Colon (tissue), 2 donors: ENCODE measurements around the gene RRP8.

Experiments
- FAIRE-seq: peaks from 2 replicates; lab custom pipeline; 2012; peaks lifted over from hg19 to GRCh38; lab: Jason Lieb, UNC
- donor health status: control.
- donor health status: control.

Gene RRP8

DNA sequence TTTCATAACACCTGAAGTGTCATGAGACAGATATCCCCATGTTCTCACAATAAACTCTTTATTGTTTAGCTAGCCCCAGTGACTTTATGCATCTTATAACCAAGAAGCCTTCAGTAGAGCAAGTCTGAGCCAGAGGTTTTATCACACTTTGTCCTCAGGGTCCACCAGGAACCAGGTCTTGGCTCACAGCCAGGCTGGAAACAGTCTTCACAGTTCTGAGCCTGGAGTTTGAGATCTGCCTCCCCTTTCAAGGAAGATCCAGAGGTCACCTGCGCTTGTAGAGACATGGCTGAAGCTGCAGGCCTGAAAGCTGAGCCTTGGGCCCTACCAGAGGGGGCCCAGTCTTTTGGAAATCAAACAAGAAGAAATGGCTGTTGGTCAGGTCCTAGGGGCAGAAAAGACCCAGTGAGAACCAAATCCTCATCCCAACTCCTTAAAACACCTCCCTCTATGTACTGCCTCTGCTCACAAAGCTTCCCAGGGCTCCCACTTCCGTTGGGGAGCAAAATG, 3.5 kb downstream of the RRP8 start:
- FAIRE-seq: no peak

DNA sequence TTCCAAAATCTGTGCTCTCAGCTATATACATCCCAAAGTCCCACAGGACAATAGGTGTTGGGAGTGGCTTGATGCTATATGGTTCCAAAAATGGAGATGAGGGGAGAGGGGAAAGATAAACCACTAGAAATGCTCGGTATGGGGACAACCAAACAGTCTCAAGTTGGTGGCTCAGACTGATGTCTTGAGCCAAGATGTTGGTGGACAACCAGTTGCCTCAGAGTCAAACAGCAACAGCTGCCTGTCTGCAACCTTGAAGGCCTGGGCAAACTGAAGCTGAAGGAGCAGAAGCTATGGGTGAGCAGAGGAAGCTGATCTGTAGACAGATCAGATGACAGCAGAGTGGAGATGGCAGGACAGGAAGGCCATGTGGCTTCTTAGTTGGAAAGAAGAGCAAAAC, 4.0 kb downstream of the RRP8 start:
- no peak for FAIRE-seq

DNA sequence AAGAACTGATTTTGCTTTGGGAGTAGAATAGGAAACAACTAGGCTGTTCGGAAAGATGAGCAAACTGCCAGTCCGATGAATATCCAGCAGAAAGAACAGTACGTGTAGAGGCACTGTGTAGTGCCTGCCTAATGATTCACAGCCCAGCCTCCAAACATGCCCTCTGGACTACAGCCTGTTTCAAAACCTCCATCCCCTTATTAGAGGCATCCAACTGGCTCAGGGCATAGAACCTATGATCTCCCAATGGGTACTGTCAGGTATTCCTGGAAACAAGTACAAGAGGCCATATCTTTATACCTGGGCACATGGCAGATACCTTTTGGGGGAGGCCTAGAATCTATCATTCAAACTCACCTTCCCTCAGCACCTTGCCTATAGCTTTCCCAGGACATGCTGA, 4.9 kb downstream of the RRP8 start:
- FAIRE-seq: no peak

DNA sequence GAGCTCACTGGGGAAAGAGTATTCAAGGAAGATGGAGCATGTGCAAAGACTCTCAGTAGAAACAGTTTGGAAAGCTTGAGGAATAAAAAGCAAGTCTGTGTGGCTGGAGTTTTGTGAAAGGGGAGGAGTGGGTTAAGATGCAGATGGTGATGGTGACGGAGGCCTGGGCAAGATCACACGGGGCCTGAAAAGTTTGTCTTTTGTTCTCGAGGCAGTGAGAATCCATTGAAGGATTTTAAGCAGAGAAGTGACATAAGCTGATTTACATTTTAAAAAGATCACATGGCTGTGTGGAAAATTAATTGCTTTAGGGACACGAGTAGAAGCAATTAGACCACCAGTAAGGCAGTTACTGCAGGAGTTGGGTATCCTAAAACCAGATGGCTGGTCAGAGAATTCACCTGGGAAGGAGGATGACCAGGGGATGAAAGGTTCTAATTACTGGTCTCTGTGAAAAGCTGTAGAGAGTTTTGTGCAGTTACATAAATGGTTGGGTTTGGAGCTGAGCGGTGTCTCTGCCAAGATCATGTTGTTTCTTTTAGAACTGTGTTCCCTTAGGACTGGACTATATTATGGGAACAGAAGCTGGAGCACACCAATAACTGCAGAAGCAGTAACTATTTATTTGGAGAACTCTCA, 7.1 kb downstream of the RRP8 start:
- no peak for FAIRE-seq

DNA sequence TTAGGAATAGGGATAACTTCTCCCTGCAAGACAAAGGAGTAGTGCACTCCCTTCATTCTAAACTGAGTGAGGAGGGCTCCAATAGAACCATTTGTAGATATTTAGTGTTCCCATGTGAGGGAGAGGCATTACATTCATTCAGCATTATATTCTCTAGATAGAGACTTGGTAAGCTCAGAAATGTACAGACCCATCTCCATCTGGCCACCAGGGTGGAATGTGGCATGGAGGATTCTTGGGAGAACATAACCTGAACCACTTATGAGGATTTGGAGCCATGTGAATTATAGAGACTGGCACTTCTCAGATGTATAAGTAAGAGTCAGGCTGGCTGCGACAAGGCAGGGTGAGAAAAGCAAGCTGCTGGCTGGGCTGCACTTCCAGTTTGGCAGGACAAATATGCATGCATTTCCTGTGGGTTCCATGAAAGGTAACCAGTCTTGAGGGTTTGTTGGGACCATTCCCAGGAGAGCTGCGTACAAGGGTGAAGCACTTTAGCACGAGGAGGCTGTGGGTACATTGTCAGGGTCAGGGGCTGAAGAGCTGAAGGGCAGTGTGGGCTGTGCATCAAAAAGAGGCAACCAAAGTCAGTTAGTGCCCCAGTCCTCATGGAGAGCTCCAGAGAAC, 9.2 kb downstream of the RRP8 start:
- FAIRE-seq: no peak

DNA sequence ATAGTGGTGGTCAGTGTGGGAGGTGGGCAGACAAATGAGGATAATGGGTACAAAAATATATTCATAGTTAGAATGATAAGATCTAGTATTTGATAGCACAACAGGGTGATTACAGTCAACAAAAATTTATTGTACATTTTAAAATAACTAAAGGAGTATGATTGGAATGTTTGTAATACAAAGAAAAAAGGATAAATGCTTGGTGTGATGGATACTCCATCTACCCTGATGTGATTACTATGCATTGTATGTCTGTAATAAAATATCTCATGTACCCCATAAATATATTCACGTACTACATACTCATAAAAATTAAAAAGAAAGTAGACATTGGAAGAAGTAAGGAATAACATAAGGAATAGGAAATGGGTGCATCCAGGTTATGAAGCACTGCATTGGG, 15.4 kb downstream of the RRP8 start:
- no peak for FAIRE-seq

DNA sequence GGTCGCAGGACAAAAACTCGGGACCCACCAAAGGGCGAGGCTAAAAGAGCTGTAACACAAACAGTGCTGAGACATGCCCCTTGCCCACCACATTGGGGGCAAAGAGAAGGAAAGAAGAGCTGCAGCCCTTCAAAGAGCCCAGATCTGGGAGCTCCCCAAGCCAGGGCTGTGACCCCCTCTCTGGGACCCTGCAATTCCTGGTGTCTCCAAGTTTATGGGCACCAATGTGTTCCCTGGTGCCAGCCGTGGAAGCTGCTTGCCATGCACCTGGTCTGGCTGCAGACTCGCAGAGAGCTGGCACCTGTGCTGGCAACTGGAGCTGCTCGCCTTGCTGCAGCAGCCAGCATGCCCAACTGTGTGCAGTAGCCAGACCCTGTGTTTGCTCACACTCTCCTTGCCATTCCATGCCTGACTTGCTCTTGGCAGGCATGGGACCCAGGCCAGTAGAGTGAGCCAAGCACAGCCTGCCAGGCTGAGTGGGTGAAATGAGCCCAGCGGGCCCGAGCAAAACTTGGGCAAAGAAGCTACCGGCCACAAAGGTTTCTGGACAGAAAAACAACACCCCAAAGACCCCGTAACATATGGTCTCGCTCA, 16.0 kb downstream of the RRP8 start:
- no peak for FAIRE-seq

DNA sequence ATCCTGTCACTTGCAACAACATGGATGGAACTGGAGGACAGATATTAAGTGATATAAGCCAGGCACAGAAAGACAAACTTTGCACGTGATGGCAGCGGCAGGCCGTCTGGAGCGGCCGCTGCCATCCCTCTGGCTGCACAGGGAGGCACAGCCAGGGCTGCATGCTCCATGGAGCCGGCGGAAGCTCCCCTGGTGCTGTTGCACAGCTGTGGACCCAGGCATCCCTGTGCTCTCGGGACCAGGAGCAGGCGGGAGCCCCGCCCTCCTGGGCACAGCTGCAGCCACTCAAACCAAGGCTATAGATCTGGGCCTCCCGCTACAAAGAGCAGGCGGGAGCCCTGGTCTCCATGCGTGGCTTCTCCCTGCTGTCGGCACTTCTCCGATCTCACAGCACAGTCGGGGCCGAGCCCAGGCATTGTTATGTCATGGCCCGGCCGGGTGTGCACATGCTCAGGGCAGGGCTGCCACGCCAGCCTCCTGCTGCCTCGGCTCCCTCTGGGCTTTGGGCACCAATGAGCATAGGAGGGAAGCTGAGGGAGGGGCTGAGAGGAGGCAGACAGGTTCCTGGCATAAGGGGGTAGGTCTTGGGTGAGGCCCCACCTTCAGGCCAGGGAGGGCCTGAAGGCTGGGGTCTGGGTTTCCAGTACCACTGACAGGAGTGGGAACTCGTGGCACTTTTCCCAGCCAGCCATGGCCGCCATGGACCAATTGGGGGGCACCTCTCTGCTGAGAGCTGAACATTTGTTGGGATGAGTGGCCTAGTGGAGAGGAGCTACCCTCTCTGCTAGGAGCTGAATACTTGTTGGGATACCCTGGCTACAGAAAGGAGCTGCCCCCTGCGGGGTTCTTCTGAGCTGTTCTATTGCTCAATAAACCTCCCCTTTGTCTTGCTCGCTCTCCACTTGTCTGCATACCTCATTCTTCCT, 16.7 kb downstream of the RRP8 start:
- no peak for FAIRE-seq

DNA sequence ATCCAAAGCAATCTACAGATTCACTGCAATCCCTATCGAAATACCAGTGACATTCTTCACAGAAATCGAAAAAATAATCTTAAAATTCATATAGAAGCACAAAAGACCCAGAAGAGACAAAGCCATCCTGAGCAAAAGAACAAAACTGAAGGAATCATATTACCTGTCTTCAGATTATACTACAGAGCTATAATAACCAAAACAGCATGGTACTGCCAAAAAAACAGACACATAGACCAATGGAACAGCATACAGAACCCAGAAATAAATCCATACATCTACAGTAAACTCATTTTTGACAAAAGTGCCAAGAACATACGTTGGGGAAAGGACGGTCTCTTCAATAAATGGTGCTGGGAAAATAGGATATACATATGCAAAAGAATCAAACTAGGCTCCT, 18.9 kb downstream of the RRP8 start:
- no peak for FAIRE-seq

DNA sequence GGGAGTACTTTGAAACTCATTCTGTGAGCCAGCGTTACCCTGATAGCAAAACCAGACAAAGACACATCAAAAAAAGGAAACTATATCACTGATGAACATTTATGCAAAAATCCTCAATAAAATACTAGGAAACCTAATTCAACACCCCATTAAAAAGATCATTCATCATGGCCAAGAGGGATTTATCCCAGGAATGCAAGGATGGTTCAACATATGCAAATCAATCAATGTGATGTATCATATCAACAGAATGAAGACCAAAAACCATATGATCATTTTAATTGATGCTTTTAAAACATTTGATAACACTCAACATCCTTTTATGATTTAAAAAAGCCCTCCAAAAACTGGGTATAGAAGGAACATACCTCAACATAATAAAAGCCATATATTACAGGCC, 19.8 kb downstream of the RRP8 start:
- FAIRE-seq: no peak

DNA sequence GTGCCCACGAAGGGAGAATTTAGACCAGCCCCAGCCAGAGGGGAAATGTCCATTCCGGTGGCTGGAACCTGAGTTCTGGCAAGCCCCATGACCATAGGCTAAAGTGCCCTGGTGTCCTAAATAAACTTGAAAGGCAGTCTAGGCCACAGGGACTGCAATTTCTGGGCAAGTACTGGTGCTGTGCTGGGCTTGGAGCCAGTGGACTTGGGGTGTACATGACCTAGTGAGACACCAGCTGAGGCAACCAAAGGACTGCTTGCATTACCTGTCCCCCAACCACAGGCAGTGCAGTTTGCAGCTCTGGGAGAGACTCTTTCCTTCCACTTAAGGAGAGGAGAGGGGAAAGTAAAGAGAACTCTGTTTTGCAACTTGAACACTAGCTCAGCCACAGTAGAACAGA, 23.7 kb downstream of the RRP8 start:
- no peak for FAIRE-seq

DNA sequence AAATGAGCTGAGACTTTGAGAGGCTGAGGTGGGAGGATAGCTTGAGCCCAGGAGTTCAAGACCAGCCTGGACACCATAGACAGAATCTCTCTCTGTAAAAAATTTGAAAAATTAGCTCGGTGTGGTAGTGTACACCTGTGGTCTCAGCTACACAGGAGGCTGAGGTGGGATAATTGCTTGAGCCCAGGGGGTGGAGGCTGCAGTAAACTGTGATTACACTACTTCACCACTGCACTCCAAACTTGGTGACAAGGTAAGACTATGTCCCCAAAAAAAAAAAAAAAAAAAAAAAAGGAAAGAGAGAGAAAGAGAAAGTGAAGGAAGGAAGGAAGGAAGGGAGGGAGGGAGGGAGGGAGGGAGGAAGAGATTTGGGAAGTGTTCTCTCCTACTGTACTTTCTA, 25.3 kb downstream of the RRP8 start:
- FAIRE-seq: no peak

DNA sequence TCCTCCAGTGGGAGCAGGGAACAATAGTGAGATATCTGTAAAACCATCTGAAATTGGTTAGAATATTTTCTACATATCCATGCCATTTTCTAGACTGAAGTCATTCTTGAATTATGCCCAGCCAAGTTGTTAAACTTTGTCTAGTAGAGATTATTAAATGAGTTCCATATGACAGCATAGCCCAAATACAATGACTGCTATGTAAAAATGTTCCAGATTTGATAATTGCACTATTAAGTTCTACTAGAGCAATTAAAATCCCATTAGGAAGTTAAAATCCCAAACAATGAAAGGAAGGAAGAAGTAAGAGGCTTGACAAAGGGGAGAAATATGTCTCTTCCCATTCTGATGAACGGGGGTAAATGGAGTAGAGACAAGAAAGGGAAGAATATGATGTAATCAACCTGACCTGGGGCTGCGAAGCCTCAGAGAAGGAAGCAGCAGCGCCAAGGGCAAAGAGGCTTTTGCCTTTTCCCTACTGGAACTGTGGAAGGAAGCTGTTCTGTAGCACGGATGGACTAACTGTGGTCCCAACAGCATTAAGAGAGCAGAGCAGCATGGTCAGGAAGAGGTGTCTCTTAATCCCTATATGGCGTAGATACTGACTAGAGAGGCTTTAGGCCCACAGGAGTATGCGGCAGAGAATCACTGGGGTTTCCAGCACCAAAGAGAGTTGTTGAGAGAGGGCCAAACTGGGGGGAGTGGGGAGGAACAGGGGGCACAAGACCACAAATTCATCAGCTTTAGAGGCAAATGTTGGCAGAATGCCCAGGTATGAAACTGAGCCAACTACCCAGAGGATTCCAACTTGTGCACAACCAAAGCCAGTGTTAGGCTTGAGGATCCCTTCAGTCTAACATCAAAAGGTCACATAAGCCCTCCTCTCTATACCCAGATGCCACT, 26.7 kb downstream of the RRP8 start:
- no peak for FAIRE-seq

DNA sequence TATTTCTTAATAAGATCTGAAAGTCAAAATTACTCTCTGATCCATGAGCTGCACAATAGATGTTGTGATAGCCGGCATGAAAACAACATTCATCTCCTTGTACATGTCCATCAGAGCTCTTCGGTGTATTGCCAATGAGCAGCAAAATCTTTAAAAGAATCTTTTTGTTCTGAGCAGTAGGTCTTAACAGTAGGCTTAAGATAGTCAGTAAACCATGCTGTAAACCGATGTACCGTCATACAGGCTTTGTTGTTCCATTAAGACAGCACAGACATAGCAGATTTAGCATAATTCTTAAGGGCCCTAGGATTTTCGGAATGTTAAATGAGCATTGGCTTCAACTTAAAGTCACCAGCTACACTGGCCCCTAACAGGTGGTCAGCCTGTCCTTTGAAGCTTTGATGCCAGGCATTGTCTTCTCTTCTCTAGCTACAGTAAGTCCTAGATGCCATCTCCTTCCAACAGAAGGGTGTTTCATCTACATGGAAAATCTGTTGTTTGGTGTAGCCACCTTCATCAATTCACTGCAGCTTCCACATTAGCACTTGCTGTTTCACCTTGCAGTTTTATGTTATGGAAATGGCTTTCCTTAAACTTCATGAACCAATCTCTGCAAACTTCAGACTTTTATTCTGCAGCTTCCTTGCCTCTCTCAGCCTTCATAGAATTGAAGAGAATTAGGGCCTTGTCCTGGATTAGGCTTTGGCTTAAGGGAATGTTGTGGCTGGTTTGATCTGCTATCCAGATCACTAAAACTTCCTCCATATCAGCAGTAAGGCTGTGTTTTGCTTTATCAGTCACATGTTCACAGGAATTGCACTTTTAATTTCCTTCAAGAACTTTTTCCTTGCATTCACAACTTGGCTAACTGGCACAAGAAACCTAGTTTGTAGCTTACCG, 28.4 kb downstream of the RRP8 start:
- FAIRE-seq: no peak

DNA sequence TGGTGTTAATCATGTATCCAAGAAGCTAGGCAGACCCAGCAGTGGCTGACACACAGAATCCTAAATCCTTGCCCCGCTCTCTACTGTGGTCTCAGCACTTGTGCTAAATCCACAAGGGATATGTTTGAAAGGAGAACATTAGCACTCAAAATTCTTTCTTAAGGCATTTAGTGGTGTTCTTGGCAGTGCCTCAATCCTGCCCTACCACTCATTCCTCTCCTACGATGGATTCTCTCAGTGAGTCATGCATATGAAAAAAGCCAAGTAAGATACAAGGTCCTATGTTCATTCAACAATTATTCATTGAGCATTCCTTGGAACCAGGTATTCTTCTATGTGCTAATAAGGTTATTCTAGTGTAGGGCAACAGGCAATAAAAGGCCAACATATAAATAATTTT, 31.2 kb downstream of the RRP8 start:
- FAIRE-seq: no peak

DNA sequence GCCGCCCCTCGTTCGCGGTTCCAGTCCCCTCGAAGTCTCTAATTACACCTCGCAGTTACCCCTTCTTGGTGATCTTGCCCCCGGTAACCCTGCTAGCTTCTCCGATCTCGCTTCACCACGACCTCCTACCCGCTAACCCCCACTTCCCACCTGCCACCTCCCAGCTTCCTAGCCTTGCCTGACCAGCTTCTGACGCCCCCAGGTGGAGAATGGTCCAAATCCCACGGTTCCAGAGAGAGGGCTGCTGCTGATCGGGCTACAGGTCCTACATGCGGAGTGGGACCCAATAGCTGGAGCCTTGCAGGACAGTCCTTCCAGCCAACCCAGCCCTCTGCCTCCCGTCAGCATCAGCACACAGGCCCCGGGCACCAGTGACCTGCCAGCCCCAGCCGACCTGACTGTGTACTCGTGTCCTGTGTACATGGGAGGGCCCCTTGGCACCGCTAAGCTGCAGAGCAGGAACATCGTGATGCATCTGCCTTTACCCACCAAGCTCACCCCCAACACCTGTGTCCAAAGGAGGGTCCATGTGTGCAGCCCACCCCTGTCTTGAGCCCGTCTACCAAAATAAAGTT, 31.9 kb downstream of the RRP8 start:
- FAIRE-seq: no peak

DNA sequence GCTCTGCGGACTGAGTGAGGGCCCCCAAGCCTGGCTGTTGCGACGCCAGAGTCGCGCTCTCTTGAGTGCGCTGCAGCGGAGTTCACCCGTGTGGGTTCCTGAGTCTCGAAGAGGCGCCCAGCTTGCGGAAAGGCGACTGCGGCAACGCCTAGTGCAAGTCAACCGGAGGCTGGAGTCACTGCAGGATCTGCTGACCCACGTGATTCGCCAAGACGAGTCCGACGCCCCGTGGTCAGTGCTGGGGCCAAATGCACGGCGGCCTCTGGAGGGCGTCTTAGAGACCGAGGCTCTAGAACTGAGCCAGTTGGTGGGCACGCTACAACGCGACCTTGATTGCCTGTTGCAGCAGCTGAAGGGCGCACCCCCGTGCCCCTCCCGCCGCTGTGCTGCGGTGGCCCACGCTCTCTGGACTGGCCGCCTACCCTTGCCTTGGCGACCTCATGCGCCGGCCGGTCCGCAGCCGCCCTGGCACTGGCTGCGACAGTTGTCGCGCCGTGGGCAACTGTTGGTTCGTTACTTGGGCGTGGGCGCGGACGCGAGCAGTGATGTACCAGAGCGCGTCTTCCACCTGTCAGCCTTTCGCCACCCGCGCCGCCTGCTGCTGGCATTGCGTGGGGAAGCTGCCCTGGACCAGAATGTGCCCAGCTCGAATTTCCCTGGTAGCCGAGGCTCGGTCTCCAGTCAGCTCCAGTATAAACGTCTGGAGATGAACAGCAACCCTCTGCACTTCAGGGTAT, 32.6 kb downstream of the RRP8 start:
- no peak for FAIRE-seq

DNA sequence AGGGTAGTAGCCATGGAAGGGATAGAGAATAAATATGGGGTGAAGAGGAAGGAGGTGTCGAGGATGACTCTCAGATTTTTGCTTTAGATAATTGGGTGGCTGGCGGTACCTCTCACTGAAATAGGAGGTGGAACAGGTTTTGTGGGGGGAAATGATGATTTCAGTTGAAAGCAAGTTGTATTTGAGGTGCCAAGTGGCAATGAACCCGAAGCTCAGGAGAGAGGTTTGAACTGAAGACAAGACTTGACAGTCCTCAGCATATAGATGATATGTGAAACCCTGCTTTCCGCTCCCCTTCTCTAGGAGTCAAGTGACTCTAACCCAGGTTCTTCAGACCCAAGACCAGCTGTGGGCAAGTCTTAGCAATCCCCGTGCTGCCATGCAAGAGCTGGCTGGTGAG, 33.7 kb downstream of the RRP8 start:
- FAIRE-seq: no peak

DNA sequence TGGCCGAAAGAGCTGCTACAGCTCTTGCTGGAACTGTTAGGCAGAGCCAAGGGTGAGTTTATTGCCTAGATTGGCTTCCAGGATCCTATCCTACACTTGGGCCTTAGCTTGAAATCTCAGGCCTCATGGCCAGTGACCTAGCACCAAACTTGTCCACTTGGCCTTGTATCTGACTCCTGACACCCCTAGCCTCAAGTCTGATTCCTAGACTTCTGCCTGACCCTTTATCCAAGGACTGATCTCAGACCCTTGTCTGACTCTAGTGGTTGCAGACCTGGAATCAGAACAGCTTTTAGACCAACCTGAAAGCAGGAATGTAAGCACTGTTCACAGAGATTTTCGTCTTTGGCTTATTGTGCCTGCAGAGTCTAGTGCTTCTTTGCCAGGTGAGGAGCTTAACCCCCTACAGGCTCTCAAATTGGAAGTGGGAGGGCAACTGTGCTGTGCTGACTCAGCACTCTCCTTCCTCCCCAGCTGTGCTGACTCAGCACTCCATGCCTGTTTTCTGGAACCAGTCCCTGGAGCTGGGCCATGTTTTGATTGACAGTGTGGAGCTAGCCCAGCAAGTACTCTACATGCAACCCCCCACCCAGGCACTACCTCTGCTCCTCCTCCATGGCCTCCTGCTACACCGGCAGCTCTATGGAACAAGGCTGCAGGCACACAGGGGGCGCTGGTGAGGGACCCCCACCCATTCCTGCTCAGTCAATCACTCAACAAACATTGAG, 35.1 kb downstream of the RRP8 start:
- FAIRE-seq: no peak
